Nephron progenitor cell (in vitro differentiated cells): Measurements from ENCODE around the gene FKBP5.
"Not testable (repeated sequence)": the region's sequence is repeated elsewhere in the genome, so short reads cannot be mapped to it uniquely, and the experiment has no call there.

ENCODE experiments used
- DNase-seq: peaks from one replicate; pipeline ENCODE4 v3.0.0; 2021
- H3K27ac Mint-ChIP-seq: 2 replicates; pipeline ENCODE4 v1.8.0; 2021; ENCODE audit warnings: mild to moderate bottlenecking, moderate library complexity, mixed read lengths
- H3K27me3 Mint-ChIP-seq: 2 replicates; pipeline ENCODE4 v1.8.0; 2021; ENCODE audit warnings: mild to moderate bottlenecking, low read depth, mixed read lengths; ENCODE audit not compliant: poor library complexity
- H3K36me3 Mint-ChIP-seq: 2 replicates; pipeline ENCODE4 v1.8.0; 2021; ENCODE audit warnings: low read depth, mixed read lengths
- H3K4me1 Mint-ChIP-seq: 2 replicates; pipeline ENCODE4 v1.8.0; 2021; ENCODE audit warnings: mixed read lengths
- H3K4me3 Mint-ChIP-seq: 2 replicates; pipeline ENCODE4 v1.8.0; 2021; ENCODE audit warnings: mild to moderate bottlenecking, moderate library complexity, mixed read lengths
- H3K9me3 Mint-ChIP-seq: 2 replicates; pipeline ENCODE4 v1.8.0; 2021; ENCODE audit warnings: mild to moderate bottlenecking, moderate library complexity, mixed read lengths
- CTCF ChIP-seq: fragments of 200-600 bp; sonication (generic); IDR thresholded peaks from 2 replicates; pipeline ENCODE4 v1.5.0; 2021; ENCODE audit warnings: antibody characterized with exemption

Gene FKBP5

GRCh38 chr6:35675871-35676459 lies 12.8 kb downstream of the FKBP5 start:
- H3K36me3 Mint-ChIP-seq: peaks cover 18% of the 10 kb centered on the region
- no peak overlapping the region for H3K4me3 Mint-ChIP-seq
- no peaks in the 10 kb centered on the region for H3K27me3 Mint-ChIP-seq
- peaks cover 5% of the 10 kb centered on the region for H3K4me1 Mint-ChIP-seq
- no peak for TF ChIP-seq CTCF
- no peaks in the 10 kb centered on the region for H3K9me3 Mint-ChIP-seq
- DNase-seq: no peak
- peak overlapping the region; percentile 1 for H3K27ac Mint-ChIP-seq

- no peak for DNase-seq
- no peak for TF ChIP-seq CTCF
- Mint-ChIP-seq H3K27ac (no peak overlapping the region), H3K9me3 (no peaks in the 10 kb centered on the region), H3K36me3 (peaks cover 16% of the 10 kb centered on the region), H3K4me1 (peaks cover 5% of the 10 kb centered on the region), H3K27me3 (no peaks in the 10 kb centered on the region), H3K4me3 (no peak overlapping the region)
Observed at GRCh38 chr6:35674594-35674993, 14.1 kb downstream of the FKBP5 start.

DNA sequence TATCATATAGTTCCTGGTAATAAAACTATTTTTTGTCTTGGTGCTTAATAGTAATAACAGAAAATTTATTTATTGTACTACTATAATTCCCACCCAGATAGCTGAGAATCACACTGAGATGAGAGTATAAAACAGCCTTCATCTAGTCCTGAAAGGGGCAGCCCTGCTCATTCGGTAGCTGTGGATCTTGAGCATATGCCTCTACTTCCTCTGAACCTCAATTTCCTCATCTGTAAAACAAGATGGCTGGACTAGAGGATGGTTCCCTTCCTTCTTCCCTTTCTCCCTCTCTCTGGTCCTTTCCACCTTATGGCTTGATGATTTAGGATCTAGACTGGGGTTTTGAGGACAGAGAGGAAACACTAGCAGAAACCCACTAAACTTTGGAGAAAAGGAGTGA lies 15.0 kb downstream of the FKBP5 start:
- H3K4me3 Mint-ChIP-seq: no peak overlapping the region
- H3K4me1 Mint-ChIP-seq: peaks cover 5% of the 10 kb centered on the region
- H3K27ac Mint-ChIP-seq: no peak overlapping the region
- H3K36me3 Mint-ChIP-seq: peaks cover 13% of the 10 kb centered on the region
- no peaks in the 10 kb centered on the region for H3K27me3 Mint-ChIP-seq
- TF ChIP-seq CTCF: no peak
- no peak for DNase-seq
- H3K9me3 Mint-ChIP-seq: no peaks in the 10 kb centered on the region

DNA sequence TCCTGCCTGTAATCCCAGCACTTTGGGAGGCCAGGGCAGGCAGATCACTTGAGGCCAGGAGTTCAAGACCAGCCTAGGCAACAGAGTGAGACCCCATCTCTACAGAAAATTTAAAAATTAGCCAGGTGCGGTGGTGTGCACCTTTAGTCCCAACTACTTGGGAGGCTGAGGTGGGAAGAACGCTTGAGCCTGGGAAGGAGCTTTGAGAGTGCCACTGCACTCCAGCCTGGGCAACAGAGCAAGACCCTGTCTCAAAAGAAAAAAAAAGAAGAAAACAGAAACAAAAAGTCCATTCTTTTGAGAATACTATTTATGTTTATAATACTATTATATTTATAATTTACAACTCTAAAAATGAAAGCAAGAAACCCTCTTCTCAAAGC lies 15.4 kb downstream of the FKBP5 start:
- H3K27me3 Mint-ChIP-seq, DNase-seq, H3K4me1 Mint-ChIP-seq, H3K27ac Mint-ChIP-seq, H3K9me3 Mint-ChIP-seq, H3K4me3 Mint-ChIP-seq: not testable (repeated sequence)
- peaks cover 13% of the 10 kb centered on the region for H3K36me3 Mint-ChIP-seq

GRCh38 chr6:35670453-35670852 lies 18.3 kb downstream of the FKBP5 start:
- H3K27ac Mint-ChIP-seq, H3K36me3 Mint-ChIP-seq, H3K9me3 Mint-ChIP-seq, H3K4me1 Mint-ChIP-seq, H3K27me3 Mint-ChIP-seq, H3K4me3 Mint-ChIP-seq, DNase-seq: not testable (repeated sequence)

DNA sequence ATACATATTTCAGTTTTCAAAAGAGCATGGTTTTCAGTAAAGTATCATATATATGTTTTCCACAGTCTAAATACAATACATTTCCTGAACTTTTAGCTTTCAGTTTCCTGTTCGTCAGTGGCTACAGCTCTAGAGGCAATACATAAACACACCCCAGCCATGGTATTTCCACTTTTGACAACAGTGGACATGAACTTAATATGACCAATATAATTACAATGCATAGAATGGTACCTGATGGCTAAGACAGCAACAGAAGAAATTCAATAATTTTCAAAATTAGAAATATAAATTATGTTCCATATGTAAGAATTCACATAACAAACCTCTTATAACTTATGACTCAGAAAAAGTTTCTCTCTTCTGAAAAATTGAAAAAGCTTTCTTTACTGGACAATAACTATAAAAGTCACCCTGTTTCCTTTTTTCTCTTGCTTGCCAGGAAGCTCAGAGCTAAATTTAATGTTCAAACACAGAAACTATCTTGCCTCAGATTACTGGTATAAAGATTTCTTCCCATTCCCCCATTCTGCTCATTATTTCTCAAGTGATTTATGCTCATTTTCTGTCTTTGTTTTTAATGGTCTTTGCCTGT lies 19.2 kb downstream of the FKBP5 start:
- Mint-ChIP-seq H3K36me3 (peaks cover 8% of the 10 kb centered on the region), H3K4me1 (no peaks in the 10 kb centered on the region), H3K4me3 (no peak overlapping the region), H3K27me3 (no peaks in the 10 kb centered on the region), H3K9me3 (no peaks in the 10 kb centered on the region), H3K27ac (no peak overlapping the region)
- TF ChIP-seq CTCF: no peak
- DNase-seq: no peak

DNA sequence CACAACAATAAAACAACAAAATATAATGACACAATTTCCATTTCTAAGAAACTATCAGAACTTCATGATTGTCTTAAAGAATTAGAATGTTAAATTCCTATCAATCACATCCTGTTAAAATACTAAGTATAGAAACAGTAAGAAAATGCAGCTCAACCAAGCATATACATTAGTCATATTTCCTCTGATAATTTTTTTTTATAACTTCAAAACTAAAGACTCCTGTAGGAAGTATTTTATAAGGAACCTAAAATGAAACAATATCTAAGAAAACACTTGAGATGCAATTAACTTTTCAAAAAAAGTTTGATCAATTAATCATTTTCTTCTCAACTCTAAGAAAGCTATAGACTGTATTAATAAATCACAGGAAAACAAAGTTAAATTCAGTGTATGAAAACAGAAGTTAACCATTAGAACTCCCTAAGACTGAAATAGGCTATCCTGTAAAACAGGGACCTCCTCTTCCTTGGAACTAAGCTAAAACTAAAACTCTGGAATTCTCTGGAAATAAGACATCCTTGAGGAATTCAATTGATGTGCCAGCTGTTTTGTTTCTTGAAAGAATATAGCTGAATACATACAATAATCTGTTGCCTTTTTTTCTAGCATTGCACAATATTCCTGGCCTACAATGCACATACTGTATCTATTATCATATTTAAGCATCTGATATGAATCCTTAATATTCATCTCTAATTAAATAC lies 19.8 kb downstream of the FKBP5 start:
- no peak for TF ChIP-seq CTCF
- Mint-ChIP-seq H3K9me3 (no peaks in the 10 kb centered on the region), H3K4me3 (no peak overlapping the region), H3K4me1 (no peaks in the 10 kb centered on the region), H3K36me3 (peaks cover 8% of the 10 kb centered on the region), H3K27ac (no peak overlapping the region), H3K27me3 (no peaks in the 10 kb centered on the region)
- no peak for DNase-seq
